Brain microvascular endothelial cell (primary cell): ENCODE results near the gene BLVRB.

ENCODE experiments used
- DNase-seq: peaks from one replicate; pipeline ENCODE4 v3.0.0-alpha.2; 2020
- H3K27ac ChIP-seq: fragments of 250-450 bp; sonication (Bioruptor Pico); 2 replicates; pipeline ENCODE4 v1.5.1; 2020; ENCODE audit warnings: mild to moderate bottlenecking, moderate library complexity
- H3K27me3 ChIP-seq: fragments of 250-450 bp; sonication (Bioruptor Pico); replicated peaks from 2 replicates; pipeline ENCODE4 v1.5.1; 2020; ENCODE audit warnings: mild to moderate bottlenecking
- H3K36me3 ChIP-seq: fragments of 250-450 bp; sonication (Bioruptor Pico); replicated peaks from 2 replicates; pipeline ENCODE4 v1.5.1; 2020; ENCODE audit warnings: mild to moderate bottlenecking
- H3K4me3 ChIP-seq: 2 replicates; pipeline ENCODE4 v1.5.1; 2011; ENCODE audit warnings: low read depth, mild to moderate bottlenecking, control low read depth, low read length, moderate library complexity
- CTCF ChIP-seq: IDR thresholded peaks from 2 replicates; pipeline ENCODE4 v1.5.1; 2011; ENCODE audit warnings: low read depth, mild to moderate bottlenecking, moderate library complexity, low read length, control low read depth, inconsistent platforms; ENCODE audit errors: missing control alignments
- in situ Hi-C: cut with HindIII; loops from 2 replicates; pipeline ENCODE4 v1.10.0; 2017; ENCODE audit warnings: low sequenced_read_pairs, low pct_ligation_motif_present

The BLVRB gene

GRCh38 chr19:40452016-40452415 lies 13.5 kb downstream of the BLVRB start:
- Histone ChIP-seq H3K36me3 (no peaks in the 10 kb centered on the region), H3K27me3 (no peaks in the 10 kb centered on the region), H3K27ac (no peak overlapping the region), H3K4me3 (no peak overlapping the region)
- no peak for DNase-seq
- in situ Hi-C loops, result no loop called here
- no peak for TF ChIP-seq CTCF

- H3K4me3 ChIP-seq, result no peak overlapping the region
- in situ Hi-C loops, result no loop called here
- no peak for TF ChIP-seq CTCF
- no peak overlapping the region for H3K27ac ChIP-seq
- no peaks in the 10 kb centered on the region for H3K36me3 ChIP-seq
- H3K27me3 ChIP-seq, result no peaks in the 10 kb centered on the region
- DNase-seq, result no peak
Measured at GRCh38 chr19:40450664-40451063, 14.9 kb downstream of the BLVRB start.

- H3K27ac ChIP-seq, result no peak overlapping the region
- no peaks in the 10 kb centered on the region for H3K27me3 ChIP-seq
- DNase-seq, result no peak
- H3K4me3 ChIP-seq, result no peak overlapping the region
- TF ChIP-seq CTCF, result no peak
- in situ Hi-C loops, result no loop called here
- H3K36me3 ChIP-seq, result no peaks in the 10 kb centered on the region
Measured at GRCh38 chr19:40449506-40449905, 16.0 kb downstream of the BLVRB start.

- Histone ChIP-seq H3K4me3 (no peak overlapping the region), H3K27ac (no peak overlapping the region), H3K36me3 (peaks cover 12% of the 10 kb centered on the region), H3K27me3 (no peaks in the 10 kb centered on the region)
- DNase-seq, result no peak
- no peak for TF ChIP-seq CTCF
- in situ Hi-C loops, result no loop called here
Measured at GRCh38 chr19:40446263-40446784, 19.2 kb downstream of the BLVRB start.

- Histone ChIP-seq H3K36me3 (peaks cover 17% of the 10 kb centered on the region), H3K4me3 (no peak overlapping the region), H3K27ac (no peak overlapping the region), H3K27me3 (no peaks in the 10 kb centered on the region)
- in situ Hi-C loops, result no loop called here
- no peak for DNase-seq
- no peak for TF ChIP-seq CTCF
Measured at GRCh38 chr19:40445780-40446262, 19.7 kb downstream of the BLVRB start.

- DNase-seq, result no peak
Measured at GRCh38 chr19:40444825-40445312, 20.7 kb downstream of the BLVRB start.

More at GRCh38 chr19:40444825-40445312, 20.7 kb downstream of the BLVRB start:
- H3K4me3 ChIP-seq, result peak overlapping the region; percentile 98
- in situ Hi-C loops, result no loop called here
- no peaks in the 10 kb centered on the region for H3K27me3 ChIP-seq
- TF ChIP-seq CTCF, result peak; percentile 48
- H3K36me3 ChIP-seq, result peaks cover 24% of the 10 kb centered on the region
- H3K27ac ChIP-seq, result peak overlapping the region; percentile 85
